Heart left ventricle (tissue), 13 donors: ENCODE measurements around the gene FNDC10.

Experiments used
- CTCF ChIP-seq, 12 donors: fragments of 200-600 bp; sonication (generic) in 4 of 12; IDR thresholded peaks; one replicate each; pipeline versions ENCODE4 v1.5.0 to v1.8.0; 2018 to 2022; ENCODE audit warnings: antibody characterized with exemption in 12 of 12, mild to moderate bottlenecking in 5 of 12
- POLR2A ChIP-seq, 2 donors: fragments of 450-650 bp; IDR thresholded peaks; one replicate each; pipeline ENCODE4 v1.6.1; 2017; ENCODE audit warnings: antibody characterized with exemption in 2 of 2, mild to moderate bottlenecking in 2 of 2, moderate library complexity in 2 of 2
- donor health status: ischemic (EF 13 %, LVEDD 7.1; RV severe dilation, severe dysfunction).
- donor health status: DM: no; HTN: yes; CAD: no.
- donor health status: DM: no; HTN: no; CAD: no.
- donor health status: ischemic (EF 25% LVEDD 6.9; RV normal size, moderate dysfunction).
- donor health status: ischemic (EF 25% LVEDD 5.7; RV mildly dilated, moderate dysfunction).
- donor health status: ischemic (EF 35%, LVEDD 5.7; RV mildly dilated, moderate dysfunction).
- donor health status: nonischemic (EF 11% LVEDD 7.7; RV severe dilation, severe dysfunction).
- donor health status: DM: yes; HTN: yes; CAD: no.
- donor health status: PGD.
- donor health status: ischemic (EF 29% LVEDD 5.4; RV normal size, mild dysfunction).
- donor health status: nonischemic (EF 23%, LVEDD 6.1; RV moderate dilation, normal function).

- TF ChIP-seq CTCF (IDR thresholded peaks at IDR 0.05) (no peak), POLR2A (IDR thresholded peaks at IDR 0.05) (no peak)
Measured at GRCh38 chr1:1558591-1558990, 41.3 kb downstream of the FNDC10 start.
